ENCODE measurements around the gene SLC9A9.

Gene SLC9A9

GRCh38 chr3:143352850-143353550 is 495.3 kb downstream of the SLC9A9 start:
- Histone ChIP-seq H3K9me3 (ENCODE audit: control insufficient read depth, insufficient read depth, low read length) (no peaks in the 10 kb centered on the region), H3K4me1 (ENCODE audit: insufficient read depth, low read length) (peaks cover 4% of the 10 kb centered on the region; the same call in 1 of the 2 replicates), H3K36me3 (ENCODE audit: insufficient read depth, low read length) (no peaks in the 10 kb centered on the region; the same call in 1 of the 2 replicates), H3K9ac (ENCODE audit: low read depth, low read length) (no peak overlapping the region)

GRCh38 chr3:143351895-143352608 is 496.2 kb downstream of the SLC9A9 start:
- Histone ChIP-seq H3K9me3 (ENCODE audit: control insufficient read depth, insufficient read depth, low read length) (no peaks in the 10 kb centered on the region), H3K9ac (ENCODE audit: low read depth, low read length) (no peak overlapping the region), H3K4me1 (ENCODE audit: insufficient read depth, low read length) (peaks cover 4% of the 10 kb centered on the region; the same call in 1 of the 2 replicates), H3K36me3 (ENCODE audit: insufficient read depth, low read length) (no peaks in the 10 kb centered on the region; the same call in 1 of the 2 replicates)

- no peaks in the 10 kb centered on the region for H3K9me3 ChIP-seq (ENCODE audit: control insufficient read depth, insufficient read depth, low read length)
- H3K9ac ChIP-seq (ENCODE audit: low read depth, low read length): no peak overlapping the region
- H3K36me3 ChIP-seq (ENCODE audit: insufficient read depth, low read length): no peaks in the 10 kb centered on the region; the same call in 1 of the 2 replicates
- H3K4me1 ChIP-seq (ENCODE audit: insufficient read depth, low read length): peaks cover 4% of the 10 kb centered on the region; the same call in 1 of the 2 replicates
Observed at GRCh38 chr3:143351354-143351753, 496.9 kb downstream of the SLC9A9 start.

GRCh38 chr3:143349455-143349854 is 498.8 kb downstream of the SLC9A9 start:
- H3K9me3 ChIP-seq (ENCODE audit: control insufficient read depth, insufficient read depth, low read length): no peaks in the 10 kb centered on the region
- H3K4me1 ChIP-seq (ENCODE audit: insufficient read depth, low read length): peaks cover 4% of the 10 kb centered on the region; the same call in 1 of the 2 replicates
- no peaks in the 10 kb centered on the region; the same call in 1 of the 2 replicates for H3K36me3 ChIP-seq (ENCODE audit: insufficient read depth, low read length)
- H3K9ac ChIP-seq (ENCODE audit: low read depth, low read length): no peak overlapping the region

- Histone ChIP-seq H3K4me1 (ENCODE audit: insufficient read depth, low read length) (peaks cover 4% of the 10 kb centered on the region; the same call in 1 of the 2 replicates), H3K9me3 (ENCODE audit: control insufficient read depth, insufficient read depth, low read length) (no peaks in the 10 kb centered on the region), H3K36me3 (ENCODE audit: insufficient read depth, low read length) (no peaks in the 10 kb centered on the region; the same call in 1 of the 2 replicates), H3K9ac (ENCODE audit: low read depth, low read length) (no peak overlapping the region)
Observed at GRCh38 chr3:143348486-143349327, 499.6 kb downstream of the SLC9A9 start.

- Histone ChIP-seq H3K4me1 (ENCODE audit: insufficient read depth, low read length) (no peaks in the 10 kb centered on the region), H3K9ac (ENCODE audit: low read depth, low read length) (no peak overlapping the region), H3K9me3 (ENCODE audit: control insufficient read depth, insufficient read depth, low read length) (no peaks in the 10 kb centered on the region), H3K36me3 (ENCODE audit: insufficient read depth, low read length) (no peaks in the 10 kb centered on the region)
Observed at GRCh38 chr3:143344516-143345165, 503.6 kb downstream of the SLC9A9 start.

- H3K9ac ChIP-seq (ENCODE audit: low read depth, low read length): no peak overlapping the region
- no peaks in the 10 kb centered on the region for H3K9me3 ChIP-seq (ENCODE audit: control insufficient read depth, insufficient read depth, low read length)
- H3K36me3 ChIP-seq (ENCODE audit: insufficient read depth, low read length): no peaks in the 10 kb centered on the region
- no peaks in the 10 kb centered on the region for H3K4me1 ChIP-seq (ENCODE audit: insufficient read depth, low read length)
Observed at GRCh38 chr3:143343944-143344343, 504.3 kb downstream of the SLC9A9 start.

- no peaks in the 10 kb centered on the region for H3K9me3 ChIP-seq (ENCODE audit: control insufficient read depth, insufficient read depth, low read length)
- no peak overlapping the region for H3K9ac ChIP-seq (ENCODE audit: low read depth, low read length)
- no peaks in the 10 kb centered on the region for H3K4me1 ChIP-seq (ENCODE audit: insufficient read depth, low read length)
- H3K36me3 ChIP-seq (ENCODE audit: insufficient read depth, low read length): no peaks in the 10 kb centered on the region
Observed at GRCh38 chr3:143343031-143343430, 505.2 kb downstream of the SLC9A9 start.

GRCh38 chr3:143339451-143339850 is 508.8 kb downstream of the SLC9A9 start:
- no peaks in the 10 kb centered on the region for H3K9me3 ChIP-seq (ENCODE audit: control insufficient read depth, insufficient read depth, low read length)
- H3K4me1 ChIP-seq (ENCODE audit: insufficient read depth, low read length): no peaks in the 10 kb centered on the region
- H3K9ac ChIP-seq (ENCODE audit: low read depth, low read length): no peak overlapping the region
- no peaks in the 10 kb centered on the region for H3K36me3 ChIP-seq (ENCODE audit: insufficient read depth, low read length)

GRCh38 chr3:143337387-143337786 is 510.9 kb downstream of the SLC9A9 start:
- Histone ChIP-seq H3K36me3 (ENCODE audit: insufficient read depth, low read length) (no peaks in the 10 kb centered on the region), H3K9me3 (ENCODE audit: control insufficient read depth, insufficient read depth, low read length) (no peaks in the 10 kb centered on the region), H3K9ac (ENCODE audit: low read depth, low read length) (no peak overlapping the region), H3K4me1 (ENCODE audit: insufficient read depth, low read length) (no peaks in the 10 kb centered on the region)

GRCh38 chr3:143334231-143334630 is 514.0 kb downstream of the SLC9A9 start:
- no peak overlapping the region for H3K9ac ChIP-seq (ENCODE audit: low read depth, low read length)
- no peaks in the 10 kb centered on the region for H3K9me3 ChIP-seq (ENCODE audit: control insufficient read depth, insufficient read depth, low read length)
- no peaks in the 10 kb centered on the region for H3K36me3 ChIP-seq (ENCODE audit: insufficient read depth, low read length)
- H3K4me1 ChIP-seq (ENCODE audit: insufficient read depth, low read length): no peaks in the 10 kb centered on the region; the same call in 1 of the 2 replicates

- Histone ChIP-seq H3K4me1 (ENCODE audit: insufficient read depth, low read length) (no peaks in the 10 kb centered on the region; the same call in 1 of the 2 replicates), H3K36me3 (ENCODE audit: insufficient read depth, low read length) (no peaks in the 10 kb centered on the region), H3K9me3 (ENCODE audit: control insufficient read depth, insufficient read depth, low read length) (no peaks in the 10 kb centered on the region), H3K9ac (ENCODE audit: low read depth, low read length) (no peak overlapping the region)
Observed at GRCh38 chr3:143333367-143333766, 514.9 kb downstream of the SLC9A9 start.

- H3K4me1 ChIP-seq (ENCODE audit: insufficient read depth, low read length): no peaks in the 10 kb centered on the region; the same call in 1 of the 2 replicates
Observed at GRCh38 chr3:143332026-143332425, 516.2 kb downstream of the SLC9A9 start.

GRCh38 chr3:143331350-143331749 is 516.9 kb downstream of the SLC9A9 start:
- H3K36me3 ChIP-seq (ENCODE audit: insufficient read depth, low read length): no peaks in the 10 kb centered on the region
- H3K4me1 ChIP-seq (ENCODE audit: insufficient read depth, low read length): no peaks in the 10 kb centered on the region; the same call in 1 of the 2 replicates
- no peak overlapping the region for H3K9ac ChIP-seq (ENCODE audit: low read depth, low read length)
- H3K9me3 ChIP-seq (ENCODE audit: control insufficient read depth, insufficient read depth, low read length): no peaks in the 10 kb centered on the region

More at GRCh38 chr3:143332026-143332425, 516.2 kb downstream of the SLC9A9 start:
- no peaks in the 10 kb centered on the region for H3K9me3 ChIP-seq (ENCODE audit: control insufficient read depth, insufficient read depth, low read length)
- H3K9ac ChIP-seq (ENCODE audit: low read depth, low read length): no peak overlapping the region
- no peaks in the 10 kb centered on the region for H3K36me3 ChIP-seq (ENCODE audit: insufficient read depth, low read length)
